Hepatocyte (in vitro differentiated cells): ENCODE results near the gene TSEN15.
"Not testable (repeated sequence)": the region's sequence is repeated elsewhere in the genome, so short reads cannot be mapped to it uniquely, and the experiment has no call there.

Experiments used
- CTCF ChIP-seq: fragments of 200-600 bp; sonication (generic); IDR thresholded peaks from 2 replicates; pipeline ENCODE4 v1.5.1; 2016; ENCODE audit warnings: antibody characterized with exemption, mild to moderate bottlenecking; ENCODE audit not compliant: poor library complexity
- EZH2 ChIP-seq: fragments of 200-600 bp; sonication (generic); IDR thresholded peaks from 2 replicates; pipeline ENCODE4 v1.6.1; 2016; ENCODE audit warnings: antibody characterized with exemption, mild to moderate bottlenecking, borderline replicate concordance
- EZH2phosphoT487 ChIP-seq: fragments of 200-600 bp; sonication (generic); IDR thresholded peaks from one replicate; pipeline ENCODE4 v1.6.1; 2018; ENCODE audit warnings: antibody characterized with exemption, mild to moderate bottlenecking, low read depth, moderate library complexity; ENCODE audit not compliant: unreplicated experiment, severe bottlenecking

GRCh38 chr1:184043315-184043714, 8.2 kb upstream of the TSEN15 start:
- TF ChIP-seq CTCF, EZH2, EZH2phosphoT487: not testable (repeated sequence)
